Body of pancreas (tissue), 4 donors: ENCODE data around the gene RC3H2. TPM values are rescaled to one million over a fixed set of nuclear protein-coding genes. Genes with fewer than 3 reads are reported as not detected.
"Not testable (repeated sequence)": the region's sequence is repeated elsewhere in the genome, so short reads cannot be mapped to it uniquely, and the experiment has no call there.

Experiments
- ATAC-seq: fragments of 150-250 bp; one replicate; pipeline ENCODE4 v1.9.1; 2016
- DNase-seq, 4 donors: peaks; one replicate each; pipeline ENCODE4 v3.0.0-alpha.2; 2019
- H3K27ac ChIP-seq, 4 donors: fragments of 200-600 bp; sonication (generic); 1 replicate in 3 of 4; 2 replicates in 1 of 4; pipeline versions ENCODE4 v1.5.1 to v1.6.1; 2016 to 2019; ENCODE audit warnings: mild to moderate bottlenecking in 1 of 4, mixed read lengths in 1 of 4, moderate library complexity in 1 of 4
- H3K27me3 ChIP-seq, 2 donors: fragments of 200-600 bp; sonication (generic); one replicate each; pipeline ENCODE4 v1.6.0; 2016; ENCODE audit warnings: mild to moderate bottlenecking in 1 of 2
- H3K36me3 ChIP-seq, 2 donors: fragments of 200-600 bp; sonication (generic); replicated peaks in 1 of 2; 2 replicates each; pipeline ENCODE4 v1.5.1; 2016; ENCODE audit warnings: low read depth in 2 of 2; ENCODE audit not compliant: insufficient read depth in 1 of 2
- H3K4me1 ChIP-seq: fragments of 200-600 bp; sonication (generic); one replicate; pipeline ENCODE4 v1.6.0; 2016
- H3K4me3 ChIP-seq, 2 donors: fragments of 200-600 bp; sonication (generic); 1 replicate in 1 of 2; 2 replicates in 1 of 2; pipeline ENCODE4 v1.5.1; 2016 to 2019
- H3K9me3 ChIP-seq, 3 donors: fragments of 200-600 bp; sonication (generic); 1 replicate in 2 of 3; 2 replicates in 1 of 3; pipeline ENCODE4 v1.5.1; 2016
- POLR2A ChIP-seq, 3 donors: fragments of 450-650 bp; IDR thresholded peaks; one replicate each; pipeline ENCODE4 v1.6.1; 2016; ENCODE audit warnings: antibody characterized with exemption in 3 of 3, mild to moderate bottlenecking in 2 of 3
- WGBS, 2 donors: methylation state at CpG; one replicate each; pipeline ENCODE4 v1.1.5; 2017; 5-methylcytosine and 5-hydroxymethylcytosine counted together
- intact Hi-C: fragments of 100-400 bp; cut with DNase I; formaldehyde crosslinking; loops from one replicate; pipeline ENCODE4 v1.15.1; 2023
- total RNA-seq, 2 donors: library from RNA; depleted of rRNA; stranded (reverse); fragments of >200 nt; gene quantifications; one replicate each; pipeline ENCODE4 v1.1.0, GENCODE V29; 2016
- TF ChIP-seq, protein P1 (sequence below), 7 experiments: fragments of 450-650 bp in 4 of 7; fragments of 200-600 bp in 3 of 7; sonication (generic) in 3 of 7; IDR thresholded peaks; one replicate each; pipeline ENCODE4 v1.5.1; 2016 to 2019; ENCODE audit warnings: antibody characterized with exemption in 7 of 7

RC3H2 gene
- total RNA-seq, 2 donors from 2014 or later: 19.2 to 24.7 TPM

DNA sequence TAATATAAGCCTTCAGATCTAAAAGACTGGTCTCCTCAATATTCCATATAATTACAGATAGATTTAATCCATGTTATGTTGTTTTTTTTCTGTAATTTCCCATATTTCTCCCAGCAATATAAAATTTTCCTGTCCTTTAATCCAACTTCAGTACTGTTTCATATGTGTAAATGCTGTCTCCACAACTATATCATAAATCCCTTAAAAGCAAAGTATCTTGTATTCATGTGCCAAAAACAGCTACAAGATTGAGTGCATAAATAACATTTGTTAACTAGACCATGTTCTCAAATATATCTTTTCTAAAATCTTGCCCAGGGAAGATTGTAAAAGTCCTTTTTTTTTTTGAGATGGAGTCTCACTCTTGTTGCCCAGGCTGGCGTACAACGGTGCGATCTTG, 41.8 kb downstream of the RC3H2 start:
- Histone ChIP-seq H3K9me3 (no peaks in the 10 kb centered on the region), H3K27me3 (no peaks in the 10 kb centered on the region), H3K36me3 (peaks cover 0 to 5% of the 10 kb centered on the region in 2 donors), H3K4me1 (peaks cover 6% of the 10 kb centered on the region), H3K4me3 (no peak overlapping the region), H3K27ac (no peak overlapping the region)
- WGBS, 2 donors: 100% methylated on average over 3 of the region's 3 CpGs
- ATAC-seq: no peak
- intact Hi-C loops: no loop called here
- no peak for DNase-seq
- no peak for TF ChIP-seq POLR2A (IDR thresholded peaks at IDR 0.05)
- TF ChIP-seq, protein P1, sequence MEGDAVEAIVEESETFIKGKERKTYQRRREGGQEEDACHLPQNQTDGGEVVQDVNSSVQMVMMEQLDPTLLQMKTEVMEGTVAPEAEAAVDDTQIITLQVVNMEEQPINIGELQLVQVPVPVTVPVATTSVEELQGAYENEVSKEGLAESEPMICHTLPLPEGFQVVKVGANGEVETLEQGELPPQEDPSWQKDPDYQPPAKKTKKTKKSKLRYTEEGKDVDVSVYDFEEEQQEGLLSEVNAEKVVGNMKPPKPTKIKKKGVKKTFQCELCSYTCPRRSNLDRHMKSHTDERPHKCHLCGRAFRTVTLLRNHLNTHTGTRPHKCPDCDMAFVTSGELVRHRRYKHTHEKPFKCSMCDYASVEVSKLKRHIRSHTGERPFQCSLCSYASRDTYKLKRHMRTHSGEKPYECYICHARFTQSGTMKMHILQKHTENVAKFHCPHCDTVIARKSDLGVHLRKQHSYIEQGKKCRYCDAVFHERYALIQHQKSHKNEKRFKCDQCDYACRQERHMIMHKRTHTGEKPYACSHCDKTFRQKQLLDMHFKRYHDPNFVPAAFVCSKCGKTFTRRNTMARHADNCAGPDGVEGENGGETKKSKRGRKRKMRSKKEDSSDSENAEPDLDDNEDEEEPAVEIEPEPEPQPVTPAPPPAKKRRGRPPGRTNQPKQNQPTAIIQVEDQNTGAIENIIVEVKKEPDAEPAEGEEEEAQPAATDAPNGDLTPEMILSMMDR (IDR thresholded peaks at IDR 0.05): no peak

DNA sequence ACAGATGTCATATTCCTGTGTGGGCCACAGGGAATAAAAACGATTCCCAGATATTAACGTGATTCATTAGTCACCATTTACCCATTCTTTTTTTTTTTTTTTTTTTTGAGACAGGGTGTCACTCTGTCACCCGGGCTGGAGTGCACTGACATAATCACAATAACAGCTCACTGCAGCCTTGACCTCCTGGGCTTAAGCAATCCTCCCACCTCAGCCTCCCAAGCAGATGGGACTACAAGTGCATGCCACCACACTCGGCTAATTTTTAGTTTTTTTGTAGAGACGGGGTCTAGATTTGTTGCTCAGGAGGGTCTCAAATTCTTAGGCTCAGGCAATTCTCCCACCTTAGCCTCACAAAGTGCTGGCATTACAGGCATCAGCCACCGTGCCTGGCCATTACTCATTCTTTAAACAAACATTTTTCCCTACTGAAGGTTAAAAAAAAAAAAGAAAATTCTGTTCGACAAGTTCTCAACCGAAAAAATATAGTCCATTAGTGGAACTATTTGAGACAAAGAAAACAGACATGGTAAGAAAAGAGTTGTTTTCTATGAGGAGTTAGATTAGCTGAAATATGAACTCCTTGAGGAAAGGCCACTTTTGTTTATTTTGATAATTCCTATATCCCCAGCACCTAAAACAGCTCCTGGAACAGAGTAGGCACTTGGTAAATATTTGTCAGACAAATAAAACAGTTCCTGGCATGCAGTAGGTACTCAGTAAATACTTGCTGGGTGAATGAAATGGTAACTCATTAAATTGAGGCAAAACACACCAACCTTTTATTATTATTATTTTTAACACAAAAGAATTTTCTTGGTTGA, 44.6 kb downstream of the RC3H2 start:
- Histone ChIP-seq H3K27ac (no peak overlapping the region), H3K4me3 (no peak overlapping the region), H3K27me3 (no peaks in the 10 kb centered on the region), H3K36me3 (peaks cover 0 to 16% of the 10 kb centered on the region in 2 donors), H3K4me1 (peaks cover 6% of the 10 kb centered on the region), H3K9me3 (no peaks in the 10 kb centered on the region)
- DNase-seq (peak in 1 of 4 donors; percentile 18), ATAC-seq (no peak)
- WGBS, 2 donors: 70 to 74% methylated on average over 8 of the region's 8 CpGs
- intact Hi-C loops: no loop called here
- TF ChIP-seq POLR2A (IDR thresholded peaks at IDR 0.05): no peak
- TF ChIP-seq, protein P1 (IDR thresholded peaks at IDR 0.05): no peak

GRCh38 chr9:122857815-122858214, 47.3 kb downstream of the RC3H2 start:
- ATAC-seq (no peak), DNase-seq (no peak)
- Histone ChIP-seq H3K36me3 (peaks cover 4 to 23% of the 10 kb centered on the region in 2 donors), H3K4me1 (peaks cover 6% of the 10 kb centered on the region), H3K27me3 (no peaks in the 10 kb centered on the region), H3K27ac (no peak overlapping the region), H3K9me3 (no peaks in the 10 kb centered on the region), H3K4me3 (no peak overlapping the region)
- intact Hi-C loops: no loop called here
- 91 to 96% methylated on average over 3 of the region's 3 CpGs for WGBS, 2 donors
- TF ChIP-seq, protein P1 (IDR thresholded peaks at IDR 0.05): no peak
- TF ChIP-seq POLR2A (IDR thresholded peaks at IDR 0.05): no peak

- ATAC-seq, DNase-seq, H3K27ac ChIP-seq, H3K4me3 ChIP-seq, H3K4me1 ChIP-seq, H3K27me3 ChIP-seq, H3K9me3 ChIP-seq, intact Hi-C loops: not testable (repeated sequence)
- H3K36me3 ChIP-seq: peaks cover 4 to 13% of the 10 kb centered on the region in 2 donors
- 93 to 100% methylated on average over 2 to 15 of the region's 59 CpGs for WGBS, 2 donors
These were observed 52.9 kb downstream of the RC3H2 start for GRCh38 chr9:122852085-122852786.

DNA sequence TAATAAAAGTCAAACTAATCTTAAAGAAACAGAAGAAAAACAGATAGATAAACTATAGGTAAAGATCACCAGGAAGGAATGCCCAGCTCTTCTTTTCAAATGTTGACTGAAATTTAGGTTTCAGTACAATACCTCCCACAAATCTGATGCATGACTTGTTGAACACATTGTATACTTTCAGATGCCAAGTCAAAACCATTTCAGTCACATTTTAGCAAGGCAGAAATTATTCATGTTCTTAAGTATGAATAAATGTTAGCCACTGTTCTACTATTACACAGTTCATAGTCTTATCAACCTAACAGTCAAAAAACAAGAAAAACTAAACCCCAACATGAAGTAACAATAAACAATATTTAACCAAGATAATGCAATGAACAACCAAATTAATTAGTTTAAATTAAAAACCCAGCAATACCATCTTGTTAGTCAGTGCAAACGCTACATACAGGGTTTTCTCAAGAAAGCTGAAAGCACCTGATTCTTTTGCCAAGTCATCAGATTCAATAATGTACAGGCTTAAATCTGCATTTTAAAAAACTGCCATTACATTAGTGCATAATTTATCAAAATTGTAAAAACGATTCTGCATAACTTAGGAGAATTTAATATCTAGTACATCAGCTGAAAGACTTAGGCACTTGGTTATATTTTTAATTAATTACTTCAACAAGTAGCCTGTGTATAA, 56.8 kb downstream of the RC3H2 start:
- no peak for ATAC-seq
- H3K9me3 ChIP-seq: no peaks in the 10 kb centered on the region
- peaks cover 0 to 4% of the 10 kb centered on the region in 2 donors for H3K36me3 ChIP-seq

More for the DNA sequence above, 56.8 kb downstream of the RC3H2 start:
- DNase-seq: no peak
- 39 to 53% methylated on average over 2 of the region's 2 CpGs for WGBS, 2 donors
- Histone ChIP-seq H3K27me3 (no peaks in the 10 kb centered on the region), H3K27ac (no peak overlapping the region), H3K4me3 (no peak overlapping the region), H3K4me1 (no peaks in the 10 kb centered on the region)
- intact Hi-C loops: no loop called here
- TF ChIP-seq, protein P1 (IDR thresholded peaks at IDR 0.05): no peak
- TF ChIP-seq POLR2A (IDR thresholded peaks at IDR 0.05): no peak
